Small intestine (tissue), 7 donors: ENCODE data around the gene ACOX3. TPM values are rescaled to one million over a fixed set of nuclear protein-coding genes. Genes with fewer than 3 reads are reported as not detected.

Experiments used
- DNase-seq, 2 donors: peaks; one replicate each; pipeline versions ENCODE4 v3.0.0 to v3.0.0-alpha.2; 2013
- FAIRE-seq: peaks from 2 replicates; lab custom pipeline; 2012; peaks lifted over from hg19 to GRCh38; lab: Jason Lieb, UNC
- H3K27ac ChIP-seq, 3 donors: one replicate each; pipeline ENCODE4 v1.5.1; 2013; ENCODE audit warnings: low read length in 2 of 3, mild to moderate bottlenecking in 2 of 3, control low read depth in 1 of 3, inconsistent platforms in 1 of 3, low read depth in 1 of 3, moderate library complexity in 1 of 3
- H3K27me3 ChIP-seq, 3 donors: one replicate each; pipeline ENCODE4 v1.6.1; 2013; ENCODE audit warnings: low read length in 3 of 3, inconsistent platforms in 1 of 3; ENCODE audit not compliant: control insufficient read depth in 3 of 3, insufficient read depth in 3 of 3
- H3K36me3 ChIP-seq, 3 donors: one replicate each; pipeline ENCODE4 v1.6.1; 2013; ENCODE audit warnings: low read length in 3 of 3, inconsistent platforms in 1 of 3, low read depth in 1 of 3, mild to moderate bottlenecking in 1 of 3, moderate library complexity in 1 of 3; ENCODE audit not compliant: control insufficient read depth in 3 of 3, insufficient read depth in 2 of 3
- H3K4me1 ChIP-seq, 3 donors: one replicate each; pipeline ENCODE4 v1.6.1; 2013; ENCODE audit warnings: low read length in 2 of 3, inconsistent platforms in 1 of 3, low read depth in 1 of 3, mild to moderate bottlenecking in 1 of 3, moderate library complexity in 1 of 3; ENCODE audit not compliant: control insufficient read depth in 3 of 3, insufficient read depth in 2 of 3
- H3K4me3 ChIP-seq, 3 donors: one replicate each; pipeline ENCODE4 v1.5.1; 2013; ENCODE audit warnings: low read length in 3 of 3, control low read depth in 1 of 3, inconsistent platforms in 1 of 3, low read depth in 1 of 3, mild to moderate bottlenecking in 1 of 3, moderate library complexity in 1 of 3
- H3K9me3 ChIP-seq, 2 donors: one replicate each; pipeline ENCODE4 v1.6.1; 2013; ENCODE audit warnings: low read depth in 1 of 2, low read length in 1 of 2; ENCODE audit not compliant: control insufficient read depth in 2 of 2, insufficient read depth in 1 of 2
- WGBS, 3 donors: extraction: QIAGEN DNeasy Blood & Tissue Kit; methylation state at CpG; one replicate each; pipeline ENCODE4 v1.1.7; 2013; 5-methylcytosine and 5-hydroxymethylcytosine counted together
- polyA plus RNA-seq, 4 donors: library from polyadenylated mRNA; stranded (reverse) in 3 of 4; unstranded in 1 of 4; fragments of 200-250 nt in 3 of 4; fragments of 120-200 nt in 1 of 4; gene quantifications; one replicate each; pipeline versions ENCODE4 v1.2.1 to v1.2.3, GENCODE V29; 2013
- donor health status: healthy with polysubstance abuse.
- donor health status: control.
- donor health status: control.
- donor health status: Bipolar disorder and iron deficiency.
- donor health status: healthy.

Gene ACOX3
- polyA plus RNA-seq, 4 donors, result 15.2 to 31.1 (median 23.6) TPM

GRCh38 chr4:8443801-8444200, 3.3 kb upstream of the ACOX3 start:
- FAIRE-seq (no peak), DNase-seq (no peak)
- 85 to 88% (median 86%) methylated on average over 6 of the region's 6 CpGs for WGBS, 3 donors
- H3K27me3 ChIP-seq, result no peaks in the 10 kb centered on the region
- no peak overlapping the region for H3K4me3 ChIP-seq
- H3K27ac ChIP-seq, result no peak overlapping the region
- peaks cover 2 to 22% (median 16%) of the 10 kb centered on the region in 3 donors for H3K4me1 ChIP-seq
- no peaks in the 10 kb centered on the region for H3K9me3 ChIP-seq
- peaks cover 0 to 34% (median 1%) of the 10 kb centered on the region in 3 donors for H3K36me3 ChIP-seq

GRCh38 chr4:8442596-8443358, 2.3 kb upstream of the ACOX3 start:
- WGBS, 3 donors, result 80 to 85% (median 83%) methylated on average over 10 of the region's 10 CpGs
- DNase-seq (no peak), FAIRE-seq (no peak)
- peak overlapping the region in 1 of 3 donors; percentile 58 for H3K4me3 ChIP-seq
- no peaks in the 10 kb centered on the region for H3K9me3 ChIP-seq
- peaks cover 2 to 28% (median 16%) of the 10 kb centered on the region in 3 donors for H3K4me1 ChIP-seq
- peaks cover 0 to 24% (median 0%) of the 10 kb centered on the region in 3 donors for H3K36me3 ChIP-seq
- H3K27ac ChIP-seq, result no peak overlapping the region
- no peaks in the 10 kb centered on the region for H3K27me3 ChIP-seq

GRCh38 chr4:8441499-8442091, 1.1 kb upstream of the ACOX3 start:
- DNase-seq, result peak in 1 of 2 donors; percentile 21
- Histone ChIP-seq H3K27me3 (no peaks in the 10 kb centered on the region), H3K4me3 (peak overlapping the region; percentile 58 to 99 (median 96)), H3K27ac (peak overlapping the region in 1 of 3 donors; percentile 88), H3K4me1 (peaks cover 6 to 34% (median 16%) of the 10 kb centered on the region in 3 donors), H3K36me3 (peaks cover 0 to 14% (median 0%) of the 10 kb centered on the region in 3 donors), H3K9me3 (no peaks in the 10 kb centered on the region)
- WGBS, 3 donors, result 20 to 49% (median 22%) methylated on average over 17 of the region's 17 CpGs
- no peak for FAIRE-seq

DNA sequence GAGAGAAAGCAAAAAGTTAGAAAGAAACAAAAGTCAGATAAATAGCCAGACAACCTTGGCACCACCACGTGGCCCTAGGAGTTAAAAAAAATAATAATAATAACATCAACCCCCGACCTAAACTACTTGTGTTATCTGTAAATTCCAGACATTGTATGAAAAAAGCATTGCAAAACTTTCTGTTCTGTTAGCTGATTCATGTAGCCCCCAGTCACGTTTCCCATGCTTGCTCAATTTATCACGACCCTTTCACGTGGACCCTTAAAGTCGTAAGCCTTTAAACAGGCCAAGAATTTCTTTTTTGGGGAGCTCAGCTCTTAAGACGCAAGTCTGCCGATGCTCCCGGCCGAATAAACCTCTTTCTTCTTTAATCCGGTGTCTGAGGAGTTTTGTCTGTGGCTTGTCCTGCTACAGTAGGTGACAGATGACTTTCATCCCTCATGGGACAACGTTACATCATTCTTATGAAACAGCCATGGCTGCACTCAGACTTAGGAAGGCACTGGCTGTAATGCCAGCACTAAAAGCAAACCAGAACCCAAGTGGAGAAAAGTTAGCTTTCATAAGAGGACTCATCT, 520 bp downstream of the ACOX3 start:
- H3K4me1 ChIP-seq, result peaks cover 6 to 42% (median 19%) of the 10 kb centered on the region in 3 donors
- H3K36me3 ChIP-seq, result peaks cover 0 to 5% (median 0%) of the 10 kb centered on the region in 3 donors
- H3K9me3 ChIP-seq, result no peaks in the 10 kb centered on the region
- WGBS, 3 donors, result 18 to 38% (median 36%) methylated on average over 12 of the region's 12 CpGs
- FAIRE-seq, result no peak
- H3K4me3 ChIP-seq, result peak overlapping the region; percentile 58 to 99 (median 96)
- peak overlapping the region; percentile 86 to 96 (median 88) for H3K27ac ChIP-seq
- H3K27me3 ChIP-seq, result no peaks in the 10 kb centered on the region
- DNase-seq, result no peak

DNA sequence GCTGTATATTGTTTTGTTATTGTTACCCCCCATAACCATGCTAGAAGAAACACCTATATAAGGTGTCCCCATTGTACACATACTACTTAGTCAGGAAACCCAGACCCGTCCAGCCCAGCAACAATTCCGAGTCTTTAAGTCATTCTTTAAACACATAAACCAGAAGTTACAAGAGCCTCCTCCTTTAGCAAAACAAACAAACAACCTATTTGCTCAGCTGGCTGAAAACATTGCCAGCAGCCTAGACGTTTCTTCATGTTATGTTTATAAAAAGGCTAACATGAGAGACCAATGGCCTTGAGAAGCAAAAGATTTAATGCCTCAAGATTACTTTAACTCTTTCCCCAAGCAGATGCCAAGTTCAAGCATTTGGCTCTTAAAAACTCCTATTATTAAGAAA, 1.4 kb downstream of the ACOX3 start:
- Histone ChIP-seq H3K9me3 (no peaks in the 10 kb centered on the region), H3K4me1 (peaks cover 6 to 45% (median 27%) of the 10 kb centered on the region in 3 donors), H3K27ac (peak overlapping the region in 1 of 3 donors; percentile 88), H3K36me3 (peaks cover 0 to 4% (median 0%) of the 10 kb centered on the region in 3 donors), H3K27me3 (no peaks in the 10 kb centered on the region), H3K4me3 (no peak overlapping the region)
- FAIRE-seq (no peak), DNase-seq (no peak)
- WGBS, 3 donors, result 57 to 69% (median 57%) methylated on average over 3 of the region's 3 CpGs

GRCh38 chr4:8438743-8439142, 1.8 kb downstream of the ACOX3 start:
- peaks cover 6 to 46% (median 27%) of the 10 kb centered on the region in 3 donors for H3K4me1 ChIP-seq
- FAIRE-seq (no peak), DNase-seq (no peak)
- peaks cover 0 to 4% (median 0%) of the 10 kb centered on the region in 3 donors for H3K36me3 ChIP-seq
- 85 to 95% (median 85%) methylated on average over 11 of the region's 11 CpGs for WGBS, 3 donors
- H3K9me3 ChIP-seq, result no peaks in the 10 kb centered on the region
- H3K27ac ChIP-seq, result peak overlapping the region in 1 of 3 donors; percentile 14
- no peaks in the 10 kb centered on the region for H3K27me3 ChIP-seq
- no peak overlapping the region for H3K4me3 ChIP-seq

GRCh38 chr4:8437281-8437680, 3.2 kb downstream of the ACOX3 start:
- Histone ChIP-seq H3K4me3 (peak overlapping the region in 1 of 3 donors; percentile 7), H3K36me3 (peaks cover 0 to 2% (median 0%) of the 10 kb centered on the region in 3 donors), H3K9me3 (no peaks in the 10 kb centered on the region), H3K4me1 (peaks cover 6 to 38% (median 18%) of the 10 kb centered on the region in 3 donors), H3K27ac (peak overlapping the region; percentile 37 to 81 (median 68)), H3K27me3 (no peaks in the 10 kb centered on the region)
- WGBS, 3 donors, result 51 to 76% (median 65%) methylated on average over 13 of the region's 13 CpGs
- DNase-seq (no peak), FAIRE-seq (no peak)

DNA sequence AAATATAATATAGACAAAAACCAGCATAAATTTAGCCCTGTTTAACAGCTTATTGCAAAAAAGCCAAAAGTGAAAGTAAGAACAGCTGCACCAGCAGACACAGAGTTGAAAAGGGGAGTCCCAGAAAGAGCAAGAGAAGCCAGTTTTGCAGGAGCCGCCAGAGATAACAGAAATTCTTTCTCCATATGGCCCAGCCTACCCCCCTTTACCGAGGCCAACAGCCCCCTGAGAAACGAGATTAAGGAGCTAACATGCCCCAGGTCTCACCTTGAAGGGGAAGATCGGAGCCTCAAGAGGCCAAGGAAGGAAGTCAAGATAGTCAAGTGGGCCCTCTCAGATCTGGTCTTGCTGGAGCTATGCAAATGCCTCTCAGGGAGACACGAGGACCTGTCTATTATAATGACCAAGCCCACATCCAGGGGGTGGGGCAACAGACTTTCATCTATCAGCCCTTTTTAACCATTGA, 4.8 kb downstream of the ACOX3 start:
- FAIRE-seq (no peak), DNase-seq (peak; percentile 24 to 57)
- Histone ChIP-seq H3K4me3 (peak overlapping the region; percentile 12 to 26 (median 22)), H3K27me3 (no peaks in the 10 kb centered on the region), H3K4me1 (peaks cover 3 to 34% (median 10%) of the 10 kb centered on the region in 3 donors), H3K9me3 (no peaks in the 10 kb centered on the region), H3K27ac (peak overlapping the region; percentile 60 to 77 (median 66)), H3K36me3 (peaks cover 0 to 7% (median 0%) of the 10 kb centered on the region in 3 donors)
- 0 to 5% (median 1%) methylated on average over 5 of the region's 5 CpGs for WGBS, 3 donors
